HepG2 (cell line): Measurements from ENCODE around the gene PLOD2. TPM values are rescaled to one million over a fixed set of nuclear protein-coding genes. Genes with fewer than 3 reads are reported as not detected.

Experiments
- ATAC-seq: fragments of 200-7000 bp; cut with Tn5 transposase; 3 replicates; pipeline ENCODE4 v1.9.1; 2020; ENCODE audit warnings: mild to moderate bottlenecking, moderate library complexity
- BruUV-seq: library from RNA; stranded (reverse); fragments of 400-500 nt; replicated peaks from 2 replicates; lab custom pipeline; 2021; lab: Mats Ljungman, UMichigan
- CTCF ChIA-PET: fragments of 300-600 bp; formaldehyde crosslinking; extraction: SDS; loops from one replicate; lab custom pipeline; 2021; ENCODE audit warnings: low total read pairs, inconsistent platforms, low intra/inter-chr PET ratio; lab: Yijun Ruan, JAX
- POLR2A ChIA-PET: fragments of 350-600 bp; sonication (Branson Sonifier 250); formaldehyde crosslinking; loops from one replicate; lab custom pipeline; 2020; ENCODE audit warnings: antibody characterized with exemption, inconsistent platforms; lab: Yijun Ruan, JAX
- DNase-seq: peaks from one replicate; pipeline ENCODE4 v3.0.0-alpha.2; 2015; ENCODE audit warnings: low spot score
- FAIRE-seq: peaks from 3 replicates; lab custom pipeline; 2011; peaks lifted over from hg19 to GRCh38; lab: Jason Lieb, UNC
- H2AFZ ChIP-seq: one replicate; pipeline ENCODE4 v1.6.1; 2011; ENCODE audit warnings: low read length, inconsistent platforms
- H3K27ac ChIP-seq: fragments of 300-600 bp; 3 replicates; pipeline ENCODE4 v1.8.0; 2011; ENCODE audit warnings: mixed run types, mild to moderate bottlenecking, mixed read lengths, low read length, inconsistent platforms; ENCODE audit not compliant: insufficient read depth; ENCODE audit errors: extremely low read length
- H3K27me3 ChIP-seq, 2 experiments: fragments of 200-600 bp in 1 of 2; 2 replicates in 1 of 2; 3 replicates in 1 of 2; pipeline versions ENCODE4 v1.6.0 to v1.8.0; 2011; ENCODE audit warnings: low read length in 2 of 2, mild to moderate bottlenecking in 2 of 2, moderate library complexity in 2 of 2, inconsistent platforms in 1 of 2; ENCODE audit not compliant: insufficient read depth in 2 of 2, control insufficient read depth in 1 of 2
- H3K36me3 ChIP-seq, 2 experiments: fragments of 200-600 bp in 1 of 2; replicated peaks in 1 of 2; 2 replicates in 1 of 2; 3 replicates in 1 of 2; pipeline versions ENCODE4 v1.5.1 to v1.8.0; 2011; ENCODE audit warnings: low read length in 2 of 2, inconsistent platforms in 1 of 2; ENCODE audit not compliant: insufficient read depth in 2 of 2, control insufficient read depth in 1 of 2
- H3K4me1 ChIP-seq: 2 replicates; pipeline ENCODE4 v1.5.1; 2012; ENCODE audit warnings: low read length, inconsistent platforms; ENCODE audit not compliant: insufficient read depth
- H3K4me2 ChIP-seq: 2 replicates; pipeline ENCODE4 v1.6.0; 2011; ENCODE audit warnings: low read depth, low read length, inconsistent platforms
- H3K4me3 ChIP-seq, 3 experiments: fragments of 200-600 bp in 1 of 3; sonication (generic), shearing (Covaris generic) in 1 of 3; replicated peaks in 1 of 3; 2 replicates each; pipeline ENCODE4 v1.5.1; 2011 to 2016; ENCODE audit warnings: low read length in 3 of 3, inconsistent platforms in 2 of 3, low read depth in 2 of 3, mild to moderate bottlenecking in 2 of 3, control low read depth in 1 of 3, mixed read lengths in 1 of 3; ENCODE audit not compliant: insufficient read depth in 1 of 3
- H3K79me2 ChIP-seq: one replicate; pipeline ENCODE4 v1.6.1; 2011; ENCODE audit warnings: low read length, inconsistent platforms; ENCODE audit not compliant: insufficient read depth
- H3K9ac ChIP-seq: 2 replicates; pipeline ENCODE4 v1.6.0; 2011; ENCODE audit warnings: mild to moderate bottlenecking, low read depth, low read length, inconsistent platforms; ENCODE audit not compliant: insufficient read depth
- H3K9me3 ChIP-seq: 2 replicates; pipeline ENCODE4 v1.5.1; 2012; ENCODE audit warnings: mild to moderate bottlenecking, low read length
- H4K20me1 ChIP-seq: 2 replicates; pipeline ENCODE4 v1.6.0; 2011; ENCODE audit warnings: inconsistent platforms, mild to moderate bottlenecking, low read length, moderate library complexity; ENCODE audit not compliant: insufficient read depth
- ARID2 ChIP-seq: sonication (generic); formaldehyde crosslinking; IDR thresholded peaks from 2 replicates; pipeline ENCODE4 v1.8.1; 2022; ENCODE audit warnings: mild to moderate bottlenecking, missing genetic modification reagents, borderline replicate concordance
- CC2D1A ChIP-seq: sonication (generic); formaldehyde crosslinking; IDR thresholded peaks from 2 replicates; pipeline ENCODE4 v1.8.1; 2023; ENCODE audit warnings: mild to moderate bottlenecking, missing genetic modification reagents
- ZFP1 ChIP-seq: IDR thresholded peaks from 2 replicates; pipeline ENCODE4 v1.6.1; 2016
- ZNF557 ChIP-seq: sonication (generic); formaldehyde crosslinking; IDR thresholded peaks from 2 replicates; pipeline ENCODE4 v1.4.0; 2020; ENCODE audit warnings: missing genetic modification reagents
- ZNF772 ChIP-seq: sonication (generic); formaldehyde crosslinking; IDR thresholded peaks from 2 replicates; pipeline ENCODE4 v1.5.0; 2020; ENCODE audit warnings: mild to moderate bottlenecking, missing genetic modification reagents
- ZNF883 ChIP-seq: sonication (generic); formaldehyde crosslinking; IDR thresholded peaks from 2 replicates; pipeline ENCODE4 v1.5.1; 2020; ENCODE audit warnings: mild to moderate bottlenecking, missing genetic modification reagents; ENCODE audit errors: not compliant biosample characterization
- WGBS: methylation state at CpG from one replicate; pipeline ENCODE4 v1.1.6; 2017; ENCODE audit warnings: low lambda C conversion rate; 5-methylcytosine and 5-hydroxymethylcytosine counted together
- in situ Hi-C: cut with HindIII; loops from 2 replicates; pipeline ENCODE4 v1.10.0; 2017; ENCODE audit warnings: low pct_unique_long_range_greater_than_20kb; ENCODE audit not compliant: extremely low pct_ligation_motif_present
- intact Hi-C: fragments of 100-400 bp; cut with micrococcal nuclease; formaldehyde crosslinking; loops from one replicate; pipeline ENCODE4 v1.10.0; 2022; ENCODE audit not compliant: unreplicated experiment
- polyA plus RNA-seq, 8 experiments: library from polyadenylated mRNA; depleted of rRNA in 3 of 8; stranded (reverse) in 7 of 8; unstranded in 1 of 8; fragments of >200 nt; fragmentation: Illumina TruSeq in 4 of 8; extraction: Trizol in 4 of 8; gene quantifications; 2 replicates each; pipeline versions ENCODE4 v1.2.1 to v1.2.3, GENCODE V29; 2011 to 2016; ENCODE audit warnings: low read depth in 4 of 8, missing spikeins in 1 of 8, mixed read lengths in 1 of 8; ENCODE audit not compliant: insufficient read depth in 1 of 8
- total RNA-seq, 5 experiments: library from RNA; depleted of rRNA; stranded (reverse); fragments of >200 nt; fragmentation: Illumina TruSeq; extraction: Trizol; gene quantifications; 2 replicates each; pipeline ENCODE4 v1.2.3, GENCODE V29; 2016; ENCODE audit warnings: low read depth in 1 of 5
- TF ChIP-seq, protein P1 (sequence below): sonication (generic); formaldehyde crosslinking; IDR thresholded peaks from 2 replicates; pipeline ENCODE4 v1.4.0; 2020; ENCODE audit warnings: missing genetic modification reagents, borderline replicate concordance
- TF ChIP-seq, protein P2 (sequence below): sonication (generic); formaldehyde crosslinking; IDR thresholded peaks from 2 replicates; pipeline ENCODE4 v1.4.0; 2020; ENCODE audit warnings: missing genetic modification reagents; ENCODE audit errors: not compliant biosample characterization

The PLOD2 gene
- total and polyA plus RNA-seq, 2 of the 13 experiments (the other 11 are each of a cell fraction or from before 2014, with no cell fraction given), result 107 to 161 TPM

DNA sequence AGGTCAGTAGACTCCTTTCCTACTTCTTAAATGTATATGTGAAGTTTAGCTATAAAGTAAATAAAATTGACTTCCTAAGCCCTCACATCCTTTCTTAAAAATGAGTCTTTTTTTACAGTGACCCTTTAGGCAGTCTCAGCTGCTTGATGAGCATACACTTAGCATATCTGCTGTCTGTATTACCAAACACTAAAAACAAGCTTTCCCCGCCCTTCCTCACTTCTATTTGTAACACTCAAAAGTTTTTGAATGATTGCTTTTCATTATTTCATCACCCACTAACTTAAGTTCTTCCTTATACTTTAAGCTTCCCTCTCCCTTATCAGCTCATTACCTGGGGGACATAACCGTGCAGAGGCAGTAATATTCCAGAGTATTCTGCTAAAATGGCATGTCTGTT, 89.4 kb downstream of the PLOD2 start (continued):
- TF ChIP-seq, protein P1, sequence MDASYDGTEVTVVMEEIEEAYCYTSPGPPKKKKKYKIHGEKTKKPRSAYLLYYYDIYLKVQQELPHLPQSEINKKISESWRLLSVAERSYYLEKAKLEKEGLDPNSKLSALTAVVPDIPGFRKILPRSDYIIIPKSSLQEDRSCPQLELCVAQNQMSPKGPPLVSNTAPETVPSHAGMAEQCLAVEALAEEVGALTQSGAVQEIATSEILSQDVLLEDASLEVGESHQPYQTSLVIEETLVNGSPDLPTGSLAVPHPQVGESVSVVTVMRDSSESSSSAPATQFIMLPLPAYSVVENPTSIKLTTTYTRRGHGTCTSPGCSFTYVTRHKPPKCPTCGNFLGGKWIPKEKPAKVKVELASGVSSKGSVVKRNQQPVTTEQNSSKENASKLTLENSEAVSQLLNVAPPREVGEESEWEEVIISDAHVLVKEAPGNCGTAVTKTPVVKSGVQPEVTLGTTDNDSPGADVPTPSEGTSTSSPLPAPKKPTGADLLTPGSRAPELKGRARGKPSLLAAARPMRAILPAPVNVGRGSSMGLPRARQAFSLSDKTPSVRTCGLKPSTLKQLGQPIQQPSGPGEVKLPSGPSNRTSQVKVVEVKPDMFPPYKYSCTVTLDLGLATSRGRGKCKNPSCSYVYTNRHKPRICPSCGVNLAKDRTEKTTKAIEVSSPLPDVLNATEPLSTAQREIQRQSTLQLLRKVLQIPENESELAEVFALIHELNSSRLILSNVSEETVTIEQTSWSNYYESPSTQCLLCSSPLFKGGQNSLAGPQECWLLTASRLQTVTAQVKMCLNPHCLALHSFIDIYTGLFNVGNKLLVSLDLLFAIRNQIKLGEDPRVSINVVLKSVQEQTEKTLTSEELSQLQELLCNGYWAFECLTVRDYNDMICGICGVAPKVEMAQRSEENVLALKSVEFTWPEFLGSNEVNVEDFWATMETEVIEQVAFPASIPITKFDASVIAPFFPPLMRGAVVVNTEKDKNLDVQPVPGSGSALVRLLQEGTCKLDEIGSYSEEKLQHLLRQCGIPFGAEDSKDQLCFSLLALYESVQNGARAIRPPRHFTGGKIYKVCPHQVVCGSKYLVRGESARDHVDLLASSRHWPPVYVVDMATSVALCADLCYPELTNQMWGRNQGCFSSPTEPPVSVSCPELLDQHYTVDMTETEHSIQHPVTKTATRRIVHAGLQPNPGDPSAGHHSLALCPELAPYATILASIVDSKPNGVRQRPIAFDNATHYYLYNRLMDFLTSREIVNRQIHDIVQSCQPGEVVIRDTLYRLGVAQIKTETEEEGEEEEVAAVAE (CRISPR knock-in tag), result no peak
- TF ChIP-seq CC2D1A (CRISPR knock-in tag) (no peak), ZFP1 (CRISPR knock-in tag) (no peak), ZNF883 (CRISPR knock-in tag) (no peak), ZNF557 (no peak)
- TF ChIP-seq, protein P2, sequence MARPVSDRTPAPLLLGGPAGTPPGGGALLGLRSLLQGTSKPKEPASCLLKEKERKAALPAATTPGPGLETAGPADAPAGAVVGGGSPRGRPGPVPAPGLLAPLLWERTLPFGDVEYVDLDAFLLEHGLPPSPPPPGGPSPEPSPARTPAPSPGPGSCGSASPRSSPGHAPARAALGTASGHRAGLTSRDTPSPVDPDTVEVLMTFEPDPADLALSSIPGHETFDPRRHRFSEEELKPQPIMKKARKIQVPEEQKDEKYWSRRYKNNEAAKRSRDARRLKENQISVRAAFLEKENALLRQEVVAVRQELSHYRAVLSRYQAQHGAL (CRISPR knock-in tag), result no peak

DNA sequence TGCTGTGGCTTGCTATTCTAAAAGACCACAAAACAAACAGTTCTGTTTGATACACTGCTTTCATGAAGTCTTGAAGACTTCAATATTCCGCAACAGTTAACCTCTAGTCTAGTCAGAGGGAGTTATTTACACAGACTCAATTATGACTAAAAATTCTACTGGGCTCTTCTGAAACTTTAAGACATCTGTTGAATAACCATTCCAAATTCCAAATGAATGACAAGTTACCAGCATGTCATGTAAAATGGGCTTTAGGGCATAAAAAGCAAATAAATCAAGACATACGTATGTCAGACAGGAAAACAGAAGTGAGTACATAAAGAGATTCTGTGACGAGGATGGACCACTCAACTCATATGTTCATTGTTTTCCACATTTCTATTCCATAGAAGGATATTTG, 93.9 kb downstream of the PLOD2 start:
- H3K36me3 ChIP-seq, result peaks cover 2 to 17% of the 10 kb centered on the region in 2 experiments; a peak in 4 of 5 replicates
- no peak overlapping the region for H3K4me3 ChIP-seq
- no TSS peak for BruUV-seq
- CTCF ChIA-PET, result no interaction called here
- ATAC-seq (no peak), DNase-seq (no peak), FAIRE-seq (no peak)
- H3K4me2 ChIP-seq, result no peak overlapping the region
- H4K20me1 ChIP-seq, result no peaks in the 10 kb centered on the region
- no peak for TF ChIP-seq ZNF772 (CRISPR knock-in tag)
- no peak for TF ChIP-seq ARID2 (CRISPR knock-in tag)
- no peaks in the 10 kb centered on the region for H3K79me2 ChIP-seq
- H3K27ac ChIP-seq, result no peak overlapping the region
- no peaks in the 10 kb centered on the region for H3K4me1 ChIP-seq
- no peaks in the 10 kb centered on the region for H3K9me3 ChIP-seq
- no peak overlapping the region for H3K9ac ChIP-seq
- in situ Hi-C loops, result loop anchor here (5.0 to 10.0 kb wide), 3 partner anchors 98 to 508 kb away; partner anchors contain the start of gene PLOD2
- intact Hi-C loops, result loop anchor here (5.0 to 10.0 kb wide), 2 partner anchors 510 to 578 kb away; no protein-coding TSS in a partner anchor
- 94% methylated on average over 3 of the region's 3 CpGs for WGBS
- H3K27me3 ChIP-seq, result no peaks in the 10 kb centered on the region; a peak in 1 of 5 replicates
- POLR2A ChIA-PET, result no interaction called here
- H2AFZ ChIP-seq, result no peak overlapping the region
